Lung microvascular endothelial cell (primary cell): ENCODE data around the gene THG1L. TPM values are rescaled to one million over a fixed set of nuclear protein-coding genes. Genes with fewer than 3 reads are reported as not detected.

Experiments
- DNase-seq, 2 donors: peaks; one replicate each; pipeline versions ENCODE4 v3.0.0 to v3.0.0-alpha.2; 2010; ENCODE audit warnings: low read depth in 2 of 2
- total RNA-seq: library from RNA; depleted of rRNA; stranded (reverse); fragments of >200 nt; gene quantifications from 2 replicates; pipeline ENCODE4 v1.2.1, GENCODE V29; 2014

THG1L gene
- total RNA-seq, 1 donor from 2014 or later: 5.4 TPM

GRCh38 chr5:157756122-157756521, 24.9 kb downstream of the THG1L start:
- DNase-seq: no peak

- no peak for DNase-seq
Measured at GRCh38 chr5:157758706-157759105, 27.5 kb downstream of the THG1L start.

GRCh38 chr5:157761690-157762621, 30.7 kb downstream of the THG1L start:
- peak; percentile 67 to 74 for DNase-seq

GRCh38 chr5:157764531-157764930, 33.3 kb downstream of the THG1L start:
- DNase-seq: no peak

GRCh38 chr5:157766442-157766841, 35.2 kb downstream of the THG1L start:
- no peak for DNase-seq

- DNase-seq: no peak
Measured at GRCh38 chr5:157766902-157767301, 35.7 kb downstream of the THG1L start.

- DNase-seq: no peak
Measured at GRCh38 chr5:157767689-157768088, 36.5 kb downstream of the THG1L start.

GRCh38 chr5:157770665-157771064, 39.4 kb downstream of the THG1L start:
- no peak for DNase-seq

GRCh38 chr5:157772127-157772526, 40.9 kb downstream of the THG1L start:
- no peak for DNase-seq

- DNase-seq: peak; percentile 48 to 57
Measured at GRCh38 chr5:157778121-157778805, 47.0 kb downstream of the THG1L start.

GRCh38 chr5:157779221-157779620, 48.0 kb downstream of the THG1L start:
- no peak for DNase-seq

- no peak for DNase-seq
Measured at GRCh38 chr5:157785801-157786200, 54.6 kb downstream of the THG1L start.

Other genes starting within 250 kb of the THG1L start
- gene ADAM19, start 155.6 kb upstream of the THG1L start, total RNA-seq: 8.9 and 25.3 TPM in 2 replicates
- not detected in 2 replicates for gene SOX30, start 79.0 kb upstream of the THG1L start, total RNA-seq
- gene C5orf52, start 59.9 kb upstream of the THG1L start, total RNA-seq: not detected in 2 replicates
- gene LSM11, start 12.3 kb downstream of the THG1L start, total RNA-seq: 5.0 and 5.4 TPM in 2 replicates
- gene CLINT1, start 127.7 kb downstream of the THG1L start, total RNA-seq: 73.2 and 86.7 TPM in 2 replicates